ENCODE data around the gene SEC14L6. TPM values are rescaled to one million over a fixed set of nuclear protein-coding genes. Genes with fewer than 3 reads are reported as not detected.
"Not testable (repeated sequence)": the region's sequence is repeated elsewhere in the genome, so short reads cannot be mapped to it uniquely, and the experiment has no call there.

SEC14L6 gene
- total and polyA plus RNA-seq, 7 experiments from 2014 or later, result not detected

GRCh38 chr22:30569674-30570202 is 23.2 kb upstream of the SEC14L6 start:
- ATAC-seq (no peak), DNase-seq (no peak)
- POLR2A ChIA-PET, result no interaction called here
- H3K4me3 ChIP-seq (ENCODE audit: low read length), result no peak overlapping the region
- no peak overlapping the region for H3K27ac ChIP-seq (ENCODE audit: low read depth, low read length)
- no peaks in the 10 kb centered on the region for H3K36me3 ChIP-seq (ENCODE audit: control insufficient read depth in 2 of 3, insufficient read depth in 3 of 3, low read length in 3 of 3)
- H3K36me3 Mint-ChIP-seq, result peaks cover 0 to 3% (median 0%) of the 10 kb centered on the region in 5 donors
- no peaks in the 10 kb centered on the region for H3K4me1 Mint-ChIP-seq
- peaks cover 0 to 12% (median 4%) of the 10 kb centered on the region in 5 donors for H3K27me3 Mint-ChIP-seq
- no peaks in the 10 kb centered on the region for H3K27me3 ChIP-seq (ENCODE audit: control insufficient read depth in 2 of 2, insufficient read depth in 2 of 2, low read length in 2 of 2)
- no peaks in the 10 kb centered on the region for H3K9me3 Mint-ChIP-seq
- H3K4me3 Mint-ChIP-seq, result no peak overlapping the region
- CTCF ChIA-PET, result no interaction called here
- H3K9me3 ChIP-seq (ENCODE audit: control insufficient read depth in 2 of 3, low read length in 3 of 3), result no peaks in the 10 kb centered on the region
- H3K4me1 ChIP-seq (ENCODE audit: control insufficient read depth in 2 of 2, insufficient read depth in 2 of 2, low read length in 2 of 2), result no peaks in the 10 kb centered on the region
- H3K27ac Mint-ChIP-seq, result no peak overlapping the region
- intact Hi-C loops (cut with micrococcal nuclease), result no loop called here

GRCh38 chr22:30568137-30568805 is 21.7 kb upstream of the SEC14L6 start:
- H3K4me1 ChIP-seq (ENCODE audit: control insufficient read depth in 2 of 2, insufficient read depth in 2 of 2, low read length in 2 of 2), result no peaks in the 10 kb centered on the region
- Mint-ChIP-seq H3K27ac (no peak overlapping the region), H3K4me3 (no peak overlapping the region), H3K9me3 (no peaks in the 10 kb centered on the region), H3K36me3 (peaks cover 0 to 3% (median 0%) of the 10 kb centered on the region in 5 donors), H3K27me3 (peaks cover 0 to 5% (median 4%) of the 10 kb centered on the region in 5 donors), H3K4me1 (no peaks in the 10 kb centered on the region)
- intact Hi-C loops (cut with micrococcal nuclease), result no loop called here
- H3K27ac ChIP-seq (ENCODE audit: low read depth, low read length), result no peak overlapping the region
- H3K4me3 ChIP-seq (ENCODE audit: low read length), result no peak overlapping the region
- ChIA-PET POLR2A (no interaction called here), CTCF (interaction anchor here (0.6 kb wide), 1 partner anchor 178 kb away, joined by 3 read pairs; no protein-coding TSS in a partner anchor)
- H3K27me3 ChIP-seq (ENCODE audit: control insufficient read depth in 2 of 2, insufficient read depth in 2 of 2, low read length in 2 of 2), result no peaks in the 10 kb centered on the region
- H3K9me3 ChIP-seq (ENCODE audit: control insufficient read depth in 2 of 3, low read length in 3 of 3), result no peaks in the 10 kb centered on the region
- no peak for DNase-seq
- no peak for ATAC-seq
- no peaks in the 10 kb centered on the region for H3K36me3 ChIP-seq (ENCODE audit: control insufficient read depth in 2 of 3, insufficient read depth in 3 of 3, low read length in 3 of 3)

- H3K4me1 Mint-ChIP-seq; DNase-seq; H3K9me3 Mint-ChIP-seq; H3K4me3 Mint-ChIP-seq; H3K9me3 ChIP-seq (ENCODE audit: control insufficient read depth in 2 of 3, low read length in 3 of 3); CTCF ChIA-PET; H3K36me3 ChIP-seq (ENCODE audit: control insufficient read depth in 2 of 3, insufficient read depth in 3 of 3, low read length in 3 of 3); H3K27ac ChIP-seq (ENCODE audit: low read depth, low read length); POLR2A ChIA-PET; H3K4me1 ChIP-seq (ENCODE audit: control insufficient read depth in 2 of 2, insufficient read depth in 2 of 2, low read length in 2 of 2); H3K4me3 ChIP-seq (ENCODE audit: low read length); H3K27me3 Mint-ChIP-seq; H3K36me3 Mint-ChIP-seq; intact Hi-C loops (cut with micrococcal nuclease); H3K27ac Mint-ChIP-seq; H3K27me3 ChIP-seq (ENCODE audit: control insufficient read depth in 2 of 2, insufficient read depth in 2 of 2, low read length in 2 of 2); ATAC-seq: not testable (repeated sequence)
Measured at GRCh38 chr22:30567277-30567676, 20.7 kb upstream of the SEC14L6 start.

- no peaks in the 10 kb centered on the region for H3K4me1 Mint-ChIP-seq
- Histone ChIP-seq H3K27ac (ENCODE audit: low read depth, low read length) (no peak overlapping the region), H3K4me3 (ENCODE audit: low read length) (no peak overlapping the region), H3K9me3 (ENCODE audit: control insufficient read depth in 2 of 3, low read length in 3 of 3) (no peaks in the 10 kb centered on the region), H3K36me3 (ENCODE audit: control insufficient read depth in 2 of 3, insufficient read depth in 3 of 3, low read length in 3 of 3) (no peaks in the 10 kb centered on the region), H3K27me3 (ENCODE audit: control insufficient read depth in 2 of 2, insufficient read depth in 2 of 2, low read length in 2 of 2) (no peaks in the 10 kb centered on the region), H3K4me1 (ENCODE audit: control insufficient read depth in 2 of 2, insufficient read depth in 2 of 2, low read length in 2 of 2) (no peaks in the 10 kb centered on the region)
- POLR2A ChIA-PET, result no interaction called here
- CTCF ChIA-PET, result no interaction called here
- intact Hi-C loops (cut with micrococcal nuclease), result no loop called here
- H3K4me3 Mint-ChIP-seq, result no peak overlapping the region
- no peak for DNase-seq
- H3K36me3 Mint-ChIP-seq, result peaks cover 0 to 3% (median 0%) of the 10 kb centered on the region in 5 donors
- peaks cover 0 to 7% (median 2%) of the 10 kb centered on the region in 5 donors for H3K27me3 Mint-ChIP-seq
- no peak for ATAC-seq
- H3K27ac Mint-ChIP-seq, result no peak overlapping the region
- H3K9me3 Mint-ChIP-seq, result no peaks in the 10 kb centered on the region
Measured at GRCh38 chr22:30566125-30566524, 19.6 kb upstream of the SEC14L6 start.

- peaks cover 0 to 3% (median 0%) of the 10 kb centered on the region in 5 donors for H3K36me3 Mint-ChIP-seq
- ATAC-seq, result no peak
- no peak overlapping the region for H3K27ac Mint-ChIP-seq
- DNase-seq, result no peak
- no peaks in the 10 kb centered on the region for H3K27me3 ChIP-seq (ENCODE audit: control insufficient read depth in 2 of 2, insufficient read depth in 2 of 2, low read length in 2 of 2)
- H3K9me3 Mint-ChIP-seq, result no peaks in the 10 kb centered on the region
- ChIA-PET POLR2A (no interaction called here), CTCF (no interaction called here)
- no peaks in the 10 kb centered on the region for H3K4me1 Mint-ChIP-seq
- H3K4me3 Mint-ChIP-seq, result no peak overlapping the region
- no peak overlapping the region for H3K4me3 ChIP-seq (ENCODE audit: low read length)
- H3K4me1 ChIP-seq (ENCODE audit: control insufficient read depth in 2 of 2, insufficient read depth in 2 of 2, low read length in 2 of 2), result no peaks in the 10 kb centered on the region
- H3K27me3 Mint-ChIP-seq, result peaks cover 0 to 10% (median 0%) of the 10 kb centered on the region in 5 donors
- no peaks in the 10 kb centered on the region for H3K36me3 ChIP-seq (ENCODE audit: control insufficient read depth in 2 of 3, insufficient read depth in 3 of 3, low read length in 3 of 3)
- H3K27ac ChIP-seq (ENCODE audit: low read depth, low read length), result no peak overlapping the region
- H3K9me3 ChIP-seq (ENCODE audit: control insufficient read depth in 2 of 3, low read length in 3 of 3), result no peaks in the 10 kb centered on the region
- intact Hi-C loops (cut with micrococcal nuclease), result no loop called here
Measured at GRCh38 chr22:30565341-30565740, 18.8 kb upstream of the SEC14L6 start.

GRCh38 chr22:30564761-30565119 is 18.2 kb upstream of the SEC14L6 start:
- no peaks in the 10 kb centered on the region for H3K4me1 Mint-ChIP-seq
- no peak for ATAC-seq
- no peaks in the 10 kb centered on the region for H3K9me3 Mint-ChIP-seq
- no peak overlapping the region for H3K27ac Mint-ChIP-seq
- Histone ChIP-seq H3K4me1 (ENCODE audit: control insufficient read depth in 2 of 2, insufficient read depth in 2 of 2, low read length in 2 of 2) (no peaks in the 10 kb centered on the region), H3K27me3 (ENCODE audit: control insufficient read depth in 2 of 2, insufficient read depth in 2 of 2, low read length in 2 of 2) (no peaks in the 10 kb centered on the region), H3K4me3 (ENCODE audit: low read length) (no peak overlapping the region), H3K9me3 (ENCODE audit: control insufficient read depth in 2 of 3, low read length in 3 of 3) (no peaks in the 10 kb centered on the region), H3K36me3 (ENCODE audit: control insufficient read depth in 2 of 3, insufficient read depth in 3 of 3, low read length in 3 of 3) (no peaks in the 10 kb centered on the region), H3K27ac (ENCODE audit: low read depth, low read length) (no peak overlapping the region)
- peaks cover 0 to 3% (median 0%) of the 10 kb centered on the region in 5 donors for H3K36me3 Mint-ChIP-seq
- peaks cover 0 to 10% (median 0%) of the 10 kb centered on the region in 5 donors for H3K27me3 Mint-ChIP-seq
- no peak for DNase-seq
- CTCF ChIA-PET, result no interaction called here
- intact Hi-C loops (cut with micrococcal nuclease), result no loop called here
- H3K4me3 Mint-ChIP-seq, result no peak overlapping the region
- POLR2A ChIA-PET, result no interaction called here

- peaks cover 0 to 8% (median 0%) of the 10 kb centered on the region in 5 donors for H3K27me3 Mint-ChIP-seq
- no peak overlapping the region for H3K27ac Mint-ChIP-seq
- POLR2A ChIA-PET, result no interaction called here
Measured at GRCh38 chr22:30564045-30564760, 17.7 kb upstream of the SEC14L6 start.

More at GRCh38 chr22:30564045-30564760, 17.7 kb upstream of the SEC14L6 start:
- H3K4me1 Mint-ChIP-seq, result no peaks in the 10 kb centered on the region
- Histone ChIP-seq H3K36me3 (ENCODE audit: control insufficient read depth in 2 of 3, insufficient read depth in 3 of 3, low read length in 3 of 3) (no peaks in the 10 kb centered on the region), H3K27me3 (ENCODE audit: control insufficient read depth in 2 of 2, insufficient read depth in 2 of 2, low read length in 2 of 2) (no peaks in the 10 kb centered on the region), H3K4me1 (ENCODE audit: control insufficient read depth in 2 of 2, insufficient read depth in 2 of 2, low read length in 2 of 2) (no peaks in the 10 kb centered on the region), H3K4me3 (ENCODE audit: low read length) (no peak overlapping the region), H3K27ac (ENCODE audit: low read depth, low read length) (no peak overlapping the region), H3K9me3 (ENCODE audit: control insufficient read depth in 2 of 3, low read length in 3 of 3) (no peaks in the 10 kb centered on the region)
- no peak for ATAC-seq
- no peak overlapping the region for H3K4me3 Mint-ChIP-seq
- H3K36me3 Mint-ChIP-seq, result peaks cover 0 to 3% (median 0%) of the 10 kb centered on the region in 5 donors
- intact Hi-C loops (cut with micrococcal nuclease), result no loop called here
- CTCF ChIA-PET, result no interaction called here
- H3K9me3 Mint-ChIP-seq, result no peaks in the 10 kb centered on the region
- DNase-seq, result no peak
